Muscle of leg (tissue), 11 donors: ENCODE measurements around the gene FRMPD2. TPM values are rescaled to one million over a fixed set of nuclear protein-coding genes. Genes with fewer than 3 reads are reported as not detected.
A peak's percentile ranks its signal among the peaks of the same experiment; 100 is the strongest.

Experiments
- DNase-seq: peaks from one replicate; pipeline ENCODE4 v3.0.0; 2013
- H3K27ac ChIP-seq: one replicate; pipeline ENCODE4 v1.5.1; 2013; ENCODE audit warnings: mild to moderate bottlenecking, low read length, control low read depth
- H3K27me3 ChIP-seq: one replicate; pipeline ENCODE4 v1.6.1; 2013; ENCODE audit warnings: low read length; ENCODE audit not compliant: control insufficient read depth, insufficient read depth
- H3K36me3 ChIP-seq: one replicate; pipeline ENCODE4 v1.6.1; 2013; ENCODE audit warnings: low read length; ENCODE audit not compliant: control insufficient read depth, insufficient read depth
- H3K4me1 ChIP-seq: one replicate; pipeline ENCODE4 v1.6.1; 2013; ENCODE audit warnings: low read length; ENCODE audit not compliant: control insufficient read depth, insufficient read depth
- H3K4me3 ChIP-seq: one replicate; pipeline ENCODE4 v1.5.1; 2013; ENCODE audit warnings: low read length, control low read depth
- H3K9me3 ChIP-seq: replicated peaks from 2 replicates; pipeline ENCODE4 v1.6.1; 2013; ENCODE audit warnings: low read depth, low read length; ENCODE audit not compliant: control insufficient read depth
- WGBS: methylation state at CpG from one replicate; pipeline ENCODE4 v1.1.5; 2013; ENCODE audit warnings: missing lambda C conversion rate; ENCODE audit not compliant: insufficient coverage; 5-methylcytosine and 5-hydroxymethylcytosine counted together
- polyA plus RNA-seq, 8 donors: library from polyadenylated mRNA; unstranded; fragments of 120-200 nt; gene quantifications; one replicate each; pipeline versions ENCODE4 v1.2.1 to v1.2.3, GENCODE V29; 2013; ENCODE audit warnings: inconsistent platforms in 1 of 8, low replicate concordance in 1 of 8; ENCODE audit not compliant: insufficient read length in 8 of 8, insufficient read depth in 1 of 8
- total RNA-seq: library from RNA; stranded (reverse); fragments of 120-200 nt; gene quantifications from one replicate; pipeline ENCODE4 v1.2.4, GENCODE V29; 2013

FRMPD2 gene
- total and polyA plus RNA-seq, 9 donors, result 0.11 to 0.88 (median 0.17) TPM; not detected in 1

- Histone ChIP-seq H3K36me3 (no peaks in the 10 kb centered on the region), H3K27me3 (no peaks in the 10 kb centered on the region), H3K4me3 (no peak overlapping the region), H3K27ac (no peak overlapping the region), H3K4me1 (no peaks in the 10 kb centered on the region), H3K9me3 (peaks cover 4% of the 10 kb centered on the region)
- WGBS, result 90% methylated on average over 2 of the region's 2 CpGs
- DNase-seq, result no peak
Measured at GRCh38 chr10:48279081-48279751, 4.7 kb upstream of the FRMPD2 start.

- no peak overlapping the region for H3K27ac ChIP-seq
- no peaks in the 10 kb centered on the region for H3K36me3 ChIP-seq
- H3K9me3 ChIP-seq, result no peaks in the 10 kb centered on the region
- no CpG with 5 or more reads among the region's 1 CpG for WGBS
- no peaks in the 10 kb centered on the region for H3K4me1 ChIP-seq
- no peak overlapping the region for H3K4me3 ChIP-seq
- no peaks in the 10 kb centered on the region for H3K27me3 ChIP-seq
- no peak for DNase-seq
Measured at GRCh38 chr10:48277093-48277492, 2.6 kb upstream of the FRMPD2 start.

- Histone ChIP-seq H3K36me3 (no peaks in the 10 kb centered on the region), H3K4me3 (no peak overlapping the region), H3K27me3 (no peaks in the 10 kb centered on the region), H3K4me1 (no peaks in the 10 kb centered on the region), H3K9me3 (no peaks in the 10 kb centered on the region), H3K27ac (no peak overlapping the region)
- WGBS, result no CpG with 5 or more reads among the region's 2 CpGs
- DNase-seq, result no peak
Measured at GRCh38 chr10:48273741-48274140, 755 bp downstream of the FRMPD2 start.

GRCh38 chr10:48272682-48273081 is 1.8 kb downstream of the FRMPD2 start:
- Histone ChIP-seq H3K4me1 (no peaks in the 10 kb centered on the region), H3K27ac (no peak overlapping the region), H3K36me3 (no peaks in the 10 kb centered on the region), H3K4me3 (no peak overlapping the region), H3K27me3 (no peaks in the 10 kb centered on the region), H3K9me3 (no peaks in the 10 kb centered on the region)
- WGBS, result no CpG with 5 or more reads among the region's 2 CpGs
- no peak for DNase-seq

GRCh38 chr10:48271047-48271730 is 3.3 kb downstream of the FRMPD2 start:
- no peak overlapping the region for H3K27ac ChIP-seq
- no peaks in the 10 kb centered on the region for H3K4me1 ChIP-seq
- peak; percentile 15 for DNase-seq
- no peaks in the 10 kb centered on the region for H3K9me3 ChIP-seq
- 36% methylated on average over 4 of the region's 5 CpGs for WGBS
- no peaks in the 10 kb centered on the region for H3K27me3 ChIP-seq
- H3K36me3 ChIP-seq, result no peaks in the 10 kb centered on the region
- H3K4me3 ChIP-seq, result no peak overlapping the region

GRCh38 chr10:48266528-48266927 is 8.0 kb downstream of the FRMPD2 start:
- Histone ChIP-seq H3K36me3 (no peaks in the 10 kb centered on the region), H3K27me3 (no peaks in the 10 kb centered on the region), H3K4me1 (no peaks in the 10 kb centered on the region), H3K27ac (no peak overlapping the region), H3K4me3 (no peak overlapping the region), H3K9me3 (no peaks in the 10 kb centered on the region)
- DNase-seq, result no peak
- WGBS, result 86% methylated on average over 2 of the region's 4 CpGs

- no peak overlapping the region for H3K27ac ChIP-seq
- WGBS, result no CpG with 5 or more reads among the region's 1 CpG
- no peaks in the 10 kb centered on the region for H3K36me3 ChIP-seq
Measured at GRCh38 chr10:48258105-48258504, 16.4 kb downstream of the FRMPD2 start.

GRCh38 chr10:48257407-48257961 is 17.0 kb downstream of the FRMPD2 start:
- Histone ChIP-seq H3K27ac (no peak overlapping the region), H3K9me3 (no peaks in the 10 kb centered on the region), H3K4me1 (no peaks in the 10 kb centered on the region), H3K27me3 (peaks cover under 1% of the 10 kb centered on the region), H3K36me3 (no peaks in the 10 kb centered on the region), H3K4me3 (no peak overlapping the region)
- no peak for DNase-seq
- no CpG with 5 or more reads among the region's 3 CpGs for WGBS

More at GRCh38 chr10:48258105-48258504, 16.4 kb downstream of the FRMPD2 start:
- DNase-seq, result no peak
- Histone ChIP-seq H3K4me1 (no peaks in the 10 kb centered on the region), H3K27me3 (no peaks in the 10 kb centered on the region), H3K4me3 (no peak overlapping the region), H3K9me3 (no peaks in the 10 kb centered on the region)

GRCh38 chr10:48255722-48256121 is 18.8 kb downstream of the FRMPD2 start:
- Histone ChIP-seq H3K4me3 (no peak overlapping the region), H3K4me1 (no peaks in the 10 kb centered on the region), H3K27me3 (peaks cover 3% of the 10 kb centered on the region), H3K9me3 (no peaks in the 10 kb centered on the region), H3K36me3 (no peaks in the 10 kb centered on the region), H3K27ac (no peak overlapping the region)
- 87% methylated on average over 5 of the region's 6 CpGs for WGBS
- no peak for DNase-seq

- Histone ChIP-seq H3K27ac (no peak overlapping the region), H3K36me3 (no peaks in the 10 kb centered on the region), H3K4me3 (no peak overlapping the region), H3K4me1 (no peaks in the 10 kb centered on the region), H3K27me3 (peaks cover 3% of the 10 kb centered on the region), H3K9me3 (no peaks in the 10 kb centered on the region)
- DNase-seq, result no peak
- 57% methylated on average over 2 of the region's 5 CpGs for WGBS
Measured at GRCh38 chr10:48254750-48255512, 19.6 kb downstream of the FRMPD2 start.
